Endodermal cell (in vitro differentiated cells): ENCODE results near the gene CDH8. TPM values are rescaled to one million over a fixed set of nuclear protein-coding genes. Genes with fewer than 3 reads are reported as not detected.

Experiments used
- DNase-seq: peaks from one replicate; pipeline ENCODE4 v3.0.0-alpha.2; 2017
- H3K27ac ChIP-seq: 2 replicates; pipeline ENCODE4 v1.5.1; 2013; ENCODE audit warnings: mild to moderate bottlenecking, low read depth, low read length, moderate library complexity
- H3K27me3 ChIP-seq: 2 replicates; pipeline ENCODE4 v1.6.1; 2013; ENCODE audit warnings: mild to moderate bottlenecking, low read length, moderate library complexity; ENCODE audit not compliant: insufficient read depth, control insufficient read depth, poor library complexity, severe bottlenecking
- H3K36me3 ChIP-seq: 2 replicates; pipeline ENCODE4 v1.7.0; 2013; ENCODE audit warnings: mild to moderate bottlenecking, low read length, moderate library complexity; ENCODE audit not compliant: control insufficient read depth, insufficient read depth
- H3K4me1 ChIP-seq: one replicate; pipeline ENCODE4 v1.7.0; 2013; ENCODE audit warnings: low read length; ENCODE audit not compliant: control insufficient read depth, insufficient read depth
- H3K4me3 ChIP-seq: 2 replicates; pipeline ENCODE4 v1.5.1; 2013; ENCODE audit warnings: mild to moderate bottlenecking, low read length, moderate library complexity
- H3K9ac ChIP-seq: 2 replicates; pipeline ENCODE4 v1.6.1; 2013; ENCODE audit warnings: mild to moderate bottlenecking, low read length, moderate library complexity; ENCODE audit not compliant: poor library complexity, severe bottlenecking; ENCODE audit errors: extremely low read depth
- H3K9me3 ChIP-seq: 2 replicates; pipeline ENCODE4 v1.6.1; 2013; ENCODE audit warnings: mild to moderate bottlenecking, low read length, moderate library complexity; ENCODE audit not compliant: control insufficient read depth
- H3K27ac Mint-ChIP-seq: 2 replicates; pipeline ENCODE4 v1.8.0; 2020; ENCODE audit warnings: mixed read lengths
- H3K27me3 Mint-ChIP-seq: 2 replicates; pipeline ENCODE4 v1.8.0; 2021; ENCODE audit warnings: mild to moderate bottlenecking, mixed read lengths; ENCODE audit not compliant: insufficient read depth
- H3K36me3 Mint-ChIP-seq: 2 replicates; pipeline ENCODE4 v1.8.0; 2020; ENCODE audit warnings: low read depth, mixed read lengths
- H3K4me1 Mint-ChIP-seq: 2 replicates; pipeline ENCODE4 v1.8.0; 2020; ENCODE audit warnings: mixed read lengths
- H3K4me3 Mint-ChIP-seq: 2 replicates; pipeline ENCODE4 v1.8.0; 2020; ENCODE audit warnings: mild to moderate bottlenecking, moderate library complexity, mixed read lengths
- H3K9me3 Mint-ChIP-seq: 2 replicates; pipeline ENCODE4 v1.8.0; 2020; ENCODE audit warnings: mild to moderate bottlenecking, mixed read lengths
- CTCF ChIP-seq: fragments of 200-600 bp; sonication (generic); conservative IDR thresholded peaks from 2 replicates; pipeline ENCODE4 v1.5.0; 2021; ENCODE audit warnings: antibody characterized with exemption, mild to moderate bottlenecking
- whole genome bisulfite sequencing, 2 experiments: methylation state at CpG; one replicate each; pipeline versions ENCODE4 v1.1.5 to v1.1.7; 2013; ENCODE audit warnings: missing lambda C conversion rate in 2 of 2, mixed read lengths in 1 of 2; ENCODE audit not compliant: insufficient coverage in 1 of 2, insufficient read length in 1 of 2; 5-methylcytosine and 5-hydroxymethylcytosine counted together
- total RNA-seq, 2 donors: library from RNA; stranded (reverse); fragmentation: NEBNext Ultra II Directional in 1 of 2; extraction: Animal tissue kit (Norgen Biotek cat#: 25700) in 1 of 2; gene quantifications; 2 replicates in 1 of 2; 3 replicates in 1 of 2; pipeline ENCODE4 v1.2.1, GENCODE V29; 2021

CDH8 gene
- total RNA-seq, 2 donors from 2014 or later: 13.9 to 27.2 TPM

GRCh38 chr16:61780161-61780560 lies 256.1 kb downstream of the CDH8 start:
- no peak for DNase-seq
- no peak for TF ChIP-seq CTCF
- H3K9me3 ChIP-seq: no peaks in the 10 kb centered on the region
- no peak overlapping the region for H3K4me3 ChIP-seq
- peaks cover 25% of the 10 kb centered on the region for H3K4me1 Mint-ChIP-seq
- H3K36me3 ChIP-seq: no peaks in the 10 kb centered on the region
- peaks cover 9% of the 10 kb centered on the region for H3K9me3 Mint-ChIP-seq
- WGBS, 2 experiments: 47 to 86% methylated on average over 1 of the region's 1 CpG
- H3K27me3 ChIP-seq: no peaks in the 10 kb centered on the region
- no peak overlapping the region for H3K4me3 Mint-ChIP-seq
- no peaks in the 10 kb centered on the region for H3K36me3 Mint-ChIP-seq
- H3K9ac ChIP-seq: no peak overlapping the region
- no peaks in the 10 kb centered on the region for H3K27me3 Mint-ChIP-seq
- no peak overlapping the region for H3K27ac ChIP-seq
- H3K27ac Mint-ChIP-seq: no peak overlapping the region
- H3K4me1 ChIP-seq: peaks cover 17% of the 10 kb centered on the region

GRCh38 chr16:61770301-61770700 lies 265.9 kb downstream of the CDH8 start:
- Mint-ChIP-seq H3K4me1 (no peaks in the 10 kb centered on the region), H3K27ac (no peak overlapping the region), H3K9me3 (no peaks in the 10 kb centered on the region), H3K4me3 (no peak overlapping the region), H3K36me3 (no peaks in the 10 kb centered on the region), H3K27me3 (no peaks in the 10 kb centered on the region)
- Histone ChIP-seq H3K36me3 (no peaks in the 10 kb centered on the region), H3K27me3 (no peaks in the 10 kb centered on the region), H3K9ac (no peak overlapping the region), H3K9me3 (no peaks in the 10 kb centered on the region), H3K4me1 (no peaks in the 10 kb centered on the region), H3K4me3 (no peak overlapping the region), H3K27ac (no peak overlapping the region)
- WGBS, 2 experiments: 100% methylated on average over 1 of the region's 1 CpG; no CpG with 5 or more reads in 1 of the 2 experiments
- no peak for TF ChIP-seq CTCF
- no peak for DNase-seq

GRCh38 chr16:61763991-61764390 lies 272.2 kb downstream of the CDH8 start:
- Mint-ChIP-seq H3K27me3 (no peaks in the 10 kb centered on the region), H3K4me1 (no peaks in the 10 kb centered on the region), H3K9me3 (no peaks in the 10 kb centered on the region), H3K27ac (no peak overlapping the region), H3K4me3 (no peak overlapping the region), H3K36me3 (no peaks in the 10 kb centered on the region)
- Histone ChIP-seq H3K9me3 (no peaks in the 10 kb centered on the region), H3K36me3 (no peaks in the 10 kb centered on the region), H3K9ac (no peak overlapping the region), H3K27me3 (no peaks in the 10 kb centered on the region), H3K27ac (no peak overlapping the region), H3K4me1 (no peaks in the 10 kb centered on the region), H3K4me3 (no peak overlapping the region)
- 86% methylated on average over 2 of the region's 2 CpGs; no CpG with 5 or more reads in 1 of the 2 experiments for WGBS, 2 experiments
- no peak for DNase-seq
- no peak for TF ChIP-seq CTCF
